Measurements from ENCODE around the gene PPIL1. TPM values are rescaled to one million over a fixed set of nuclear protein-coding genes. Genes with fewer than 3 reads are reported as not detected.

The PPIL1 gene
- polyA plus RNA-seq, 1 donor (not counting 4 experiments of a cell fraction or from before 2014, with no cell fraction given) = 45.5 TPM

- peaks cover 21% of the 10 kb centered on the region for H3K4me1 ChIP-seq (ENCODE audit: control insufficient read depth, extremely low read depth, insufficient read depth, low read length)
- no peaks in the 10 kb centered on the region for H3K9me3 ChIP-seq (ENCODE audit: control insufficient read depth, low read depth, low read length)
- no peak overlapping the region for H3K27ac ChIP-seq (ENCODE audit: control insufficient read depth, insufficient read depth, low read length)
- DNase-seq (ENCODE audit: low read depth, low spot score) (no peak), FAIRE-seq (no peak)
- H3K4me3 ChIP-seq (ENCODE audit: control insufficient read depth in 2 of 3, extremely low read depth in 1 of 3, insufficient read depth in 2 of 3, low read depth in 1 of 3, low read length in 3 of 3) = no peak overlapping the region
- dilution Hi-C loops (cut with MboI; ENCODE audit: extremely low pct_ligation_motif_present, low sequenced_read_pairs) = no loop called here
- TF ChIP-seq CTCF (optimal IDR thresholded peaks at IDR 0.05 in 1 of 3, IDR thresholded peaks at IDR 0.05 in 1 of 3, conservative IDR thresholded peaks at IDR 0.05 in 1 of 3; ENCODE audit: extremely low read depth in 1 of 3, insufficient read depth in 2 of 3, low read length in 3 of 3) (no peak), EZH2 (IDR thresholded peaks at IDR 0.05; ENCODE audit: low read length) (no peak)
- H3K36me3 ChIP-seq (ENCODE audit: control insufficient read depth in 2 of 2, extremely low read depth in 1 of 2, insufficient read depth in 2 of 2, low read length in 2 of 2) = no peaks in the 10 kb centered on the region
- no peak overlapping the region for H3K9ac ChIP-seq (ENCODE audit: control insufficient read depth, extremely low read depth, insufficient read depth, low read length)
- no peak overlapping the region for H2AFZ ChIP-seq (ENCODE audit: control insufficient read depth, low read length)
- H3K27me3 ChIP-seq (ENCODE audit: control insufficient read depth, extremely low read depth, insufficient read depth, low read length) = no peaks in the 10 kb centered on the region
- no peaks in the 10 kb centered on the region for H3K9me1 ChIP-seq (ENCODE audit: control insufficient read depth, extremely low read depth, insufficient read depth, low read length)
- no peaks in the 10 kb centered on the region for H3K79me2 ChIP-seq (ENCODE audit: control insufficient read depth, insufficient read depth, low read length)
- no peaks in the 10 kb centered on the region for H4K20me1 ChIP-seq (ENCODE audit: control insufficient read depth, extremely low read depth, insufficient read depth, low read length)
- no peak overlapping the region for H3K4me2 ChIP-seq (ENCODE audit: control insufficient read depth, extremely low read depth, insufficient read depth, low read depth, low read length)
Observed at GRCh38 chr6:36825452-36825851, 49.2 kb downstream of the PPIL1 start.

- no peaks in the 10 kb centered on the region for H3K9me1 ChIP-seq (ENCODE audit: control insufficient read depth, extremely low read depth, insufficient read depth, low read length)
- H3K27ac ChIP-seq (ENCODE audit: control insufficient read depth, insufficient read depth, low read length) = no peak overlapping the region
- FAIRE-seq (no peak), DNase-seq (ENCODE audit: low read depth, low spot score) (no peak)
- H3K4me1 ChIP-seq (ENCODE audit: control insufficient read depth, extremely low read depth, insufficient read depth, low read length) = peaks cover 17% of the 10 kb centered on the region
- no peak overlapping the region for H2AFZ ChIP-seq (ENCODE audit: control insufficient read depth, low read length)
- H3K79me2 ChIP-seq (ENCODE audit: control insufficient read depth, insufficient read depth, low read length) = no peaks in the 10 kb centered on the region
- H3K9me3 ChIP-seq (ENCODE audit: control insufficient read depth, low read depth, low read length) = no peaks in the 10 kb centered on the region
- H3K9ac ChIP-seq (ENCODE audit: control insufficient read depth, extremely low read depth, insufficient read depth, low read length) = no peak overlapping the region
- TF ChIP-seq EZH2 (IDR thresholded peaks at IDR 0.05; ENCODE audit: low read length) = no peak
- no peak for TF ChIP-seq CTCF (optimal IDR thresholded peaks at IDR 0.05 in 1 of 3, IDR thresholded peaks at IDR 0.05 in 1 of 3, conservative IDR thresholded peaks at IDR 0.05 in 1 of 3; ENCODE audit: extremely low read depth in 1 of 3, insufficient read depth in 2 of 3, low read length in 3 of 3)
- H3K36me3 ChIP-seq (ENCODE audit: control insufficient read depth in 2 of 2, extremely low read depth in 1 of 2, insufficient read depth in 2 of 2, low read length in 2 of 2) = no peaks in the 10 kb centered on the region
- H4K20me1 ChIP-seq (ENCODE audit: control insufficient read depth, extremely low read depth, insufficient read depth, low read length) = no peaks in the 10 kb centered on the region
- H3K27me3 ChIP-seq (ENCODE audit: control insufficient read depth, extremely low read depth, insufficient read depth, low read length) = no peaks in the 10 kb centered on the region
- dilution Hi-C loops (cut with MboI; ENCODE audit: extremely low pct_ligation_motif_present, low sequenced_read_pairs) = no loop called here
- H3K4me3 ChIP-seq (ENCODE audit: control insufficient read depth in 2 of 3, extremely low read depth in 1 of 3, insufficient read depth in 2 of 3, low read depth in 1 of 3, low read length in 3 of 3) = no peak overlapping the region
- H3K4me2 ChIP-seq (ENCODE audit: control insufficient read depth, extremely low read depth, insufficient read depth, low read depth, low read length) = no peak overlapping the region
Observed at GRCh38 chr6:36824253-36824652, 50.4 kb downstream of the PPIL1 start.

Data from keratinocyte (primary cell).